ENCODE data around the gene TRMT112.
"Not testable (repeated sequence)": the region's sequence is repeated elsewhere in the genome, so short reads cannot be mapped to it uniquely, and the experiment has no call there.

GRCh38 chr11:64323984-64324383, 6.6 kb upstream of the TRMT112 start:
- not testable (repeated sequence) for TF ChIP-seq CTCF (IDR thresholded peaks at IDR 0.05; ENCODE audit: low read depth, low read length, missing input control); HNF4A (conservative IDR thresholded peaks at IDR 0.05); YY1 (IDR thresholded peaks at IDR 0.05); FOXA1 (IDR thresholded peaks at IDR 0.05); TAF1 (conservative IDR thresholded peaks at IDR 0.05); GABPA (IDR thresholded peaks at IDR 0.05 in 1 of 2, conservative IDR thresholded peaks at IDR 0.05 in 1 of 2); HNF4G (IDR thresholded peaks at IDR 0.05); EGR1 (IDR thresholded peaks at IDR 0.05; ENCODE audit: low read depth in 2 of 2); MAX (IDR thresholded peaks at IDR 0.05); RAD21 (IDR thresholded peaks at IDR 0.05); REST (IDR thresholded peaks at IDR 0.05)

Measured in liver (tissue), 3 donors.